ENCODE data around the gene GAST.

DNA sequence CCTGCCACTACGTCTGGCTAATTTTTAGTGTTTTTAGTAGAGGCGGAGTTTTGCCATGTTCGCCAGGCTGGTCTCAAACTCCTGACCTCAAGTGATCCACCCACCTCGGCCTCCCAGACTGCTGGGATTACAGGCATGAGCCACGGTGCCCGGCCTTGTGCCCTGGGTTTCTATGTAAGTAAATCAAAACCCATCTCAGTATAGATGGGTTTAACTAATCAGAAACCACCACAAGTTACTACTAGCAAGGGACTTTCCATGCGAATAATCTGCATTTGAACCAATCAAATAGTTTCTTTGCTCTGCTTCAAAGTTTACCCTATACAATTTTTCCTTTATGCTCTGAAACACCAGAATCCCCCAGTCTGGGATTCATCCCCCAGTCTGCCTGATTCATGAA, 40.0 kb upstream of the GAST start:
- TF ChIP-seq, protein P1, sequence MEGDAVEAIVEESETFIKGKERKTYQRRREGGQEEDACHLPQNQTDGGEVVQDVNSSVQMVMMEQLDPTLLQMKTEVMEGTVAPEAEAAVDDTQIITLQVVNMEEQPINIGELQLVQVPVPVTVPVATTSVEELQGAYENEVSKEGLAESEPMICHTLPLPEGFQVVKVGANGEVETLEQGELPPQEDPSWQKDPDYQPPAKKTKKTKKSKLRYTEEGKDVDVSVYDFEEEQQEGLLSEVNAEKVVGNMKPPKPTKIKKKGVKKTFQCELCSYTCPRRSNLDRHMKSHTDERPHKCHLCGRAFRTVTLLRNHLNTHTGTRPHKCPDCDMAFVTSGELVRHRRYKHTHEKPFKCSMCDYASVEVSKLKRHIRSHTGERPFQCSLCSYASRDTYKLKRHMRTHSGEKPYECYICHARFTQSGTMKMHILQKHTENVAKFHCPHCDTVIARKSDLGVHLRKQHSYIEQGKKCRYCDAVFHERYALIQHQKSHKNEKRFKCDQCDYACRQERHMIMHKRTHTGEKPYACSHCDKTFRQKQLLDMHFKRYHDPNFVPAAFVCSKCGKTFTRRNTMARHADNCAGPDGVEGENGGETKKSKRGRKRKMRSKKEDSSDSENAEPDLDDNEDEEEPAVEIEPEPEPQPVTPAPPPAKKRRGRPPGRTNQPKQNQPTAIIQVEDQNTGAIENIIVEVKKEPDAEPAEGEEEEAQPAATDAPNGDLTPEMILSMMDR (IDR thresholded peaks at IDR 0.05; ENCODE audit: insufficient read depth, low read depth, low read length) = no peak
- TF ChIP-seq EZH2 (IDR thresholded peaks at IDR 0.05; ENCODE audit: insufficient read depth, low read length) = no peak

Measured in astrocyte (in vitro differentiated cells and primary cell).